HFFc6 (cell line): ENCODE measurements around the gene KHK. TPM values are rescaled to one million over a fixed set of nuclear protein-coding genes. Genes with fewer than 3 reads are reported as not detected.

Experiments
- DNase-seq: peaks from one replicate; pipeline ENCODE4 v3.0.0-alpha.2; 2018
- H3K27ac Mint-ChIP-seq: 2 replicates; pipeline ENCODE4 v1.8.0; 2020; ENCODE audit warnings: mild to moderate bottlenecking, mixed read lengths
- H3K27me3 Mint-ChIP-seq: 2 replicates; pipeline ENCODE4 v1.8.0; 2021; ENCODE audit warnings: mild to moderate bottlenecking, moderate library complexity, mixed read lengths; ENCODE audit not compliant: insufficient read depth
- H3K36me3 Mint-ChIP-seq: 2 replicates; pipeline ENCODE4 v1.8.0; 2021; ENCODE audit warnings: low read depth, mixed read lengths
- H3K4me1 Mint-ChIP-seq: 2 replicates; pipeline ENCODE4 v1.8.0; 2020; ENCODE audit warnings: low read depth, mixed read lengths
- H3K4me3 Mint-ChIP-seq: 2 replicates; pipeline ENCODE4 v1.8.0; 2020; ENCODE audit warnings: mild to moderate bottlenecking, moderate library complexity, mixed read lengths
- H3K9me3 Mint-ChIP-seq: 2 replicates; pipeline ENCODE4 v1.8.0; 2020; ENCODE audit warnings: mild to moderate bottlenecking, mixed read lengths
- CTCF ChIP-seq: fragments of 200-600 bp; sonication (generic); IDR thresholded peaks from 2 replicates; pipeline ENCODE4 v1.5.0; 2021; ENCODE audit warnings: antibody characterized with exemption, mild to moderate bottlenecking
- total RNA-seq, 6 experiments: library from RNA; stranded (reverse); fragmentation: NEBNext Ultra II Directional; extraction: Animal tissue kit (Norgen Biotek cat#: 25700); gene quantifications; 2 replicates in 1 of 6; 3 replicates in 5 of 6; pipeline ENCODE4 v1.2.3, GENCODE V29; 2021

The KHK gene
- total RNA-seq, 6 experiments from 2014 or later: 1.0 to 1.7 (median 1.6) TPM

DNA sequence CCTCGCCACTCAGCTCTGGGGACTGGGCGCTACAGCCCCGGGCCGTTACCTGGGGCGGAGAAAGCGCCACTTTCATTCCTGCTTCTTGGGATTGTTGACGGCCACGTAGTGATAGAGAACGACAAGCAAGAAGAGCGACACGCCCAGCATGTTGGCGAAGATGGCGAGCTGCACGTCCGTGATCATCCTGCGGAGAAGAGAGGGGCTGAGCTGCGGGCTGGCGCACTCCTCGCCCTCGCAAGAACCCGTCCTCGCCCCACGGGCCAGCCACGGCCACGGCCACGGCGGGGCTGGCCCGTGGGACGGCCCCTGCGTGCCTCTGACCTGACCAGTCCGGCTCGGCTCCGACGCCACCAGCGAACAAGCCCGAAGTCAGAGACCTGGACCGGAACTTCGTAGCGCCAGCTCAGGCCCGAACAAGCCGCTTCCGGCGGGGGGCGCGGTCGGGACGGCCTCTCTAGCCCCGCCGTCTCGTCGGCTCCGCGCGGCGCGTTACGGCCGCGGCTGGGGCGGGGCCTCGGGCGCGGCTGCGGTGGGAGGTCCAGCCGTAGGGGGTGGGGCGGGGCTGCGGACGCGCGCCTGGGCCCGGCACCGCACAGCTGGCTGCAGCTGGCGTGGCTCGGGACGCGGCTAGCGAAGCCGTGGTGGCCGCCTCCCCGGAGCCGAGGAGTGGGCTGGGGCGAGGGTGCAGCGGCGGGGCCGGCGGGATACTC, 15.1 kb upstream of the KHK start, which contains the start of gene OST4:
TSS of gene OST4 (minus strand) at position 378 of the 713 bp plus-strand sequence.
- no peaks in the 10 kb centered on the region for H3K9me3 Mint-ChIP-seq
- TF ChIP-seq CTCF: peak; percentile 33; the same call in 1 of the 2 replicates
- H3K27me3 Mint-ChIP-seq: peaks cover 2% of the 10 kb centered on the region; the same call in 1 of the 2 replicates
- peaks cover 50% of the 10 kb centered on the region for H3K4me1 Mint-ChIP-seq
- peaks cover 34% of the 10 kb centered on the region for H3K36me3 Mint-ChIP-seq
- peak within 1 kb of the TSS; percentile 99 for H3K4me3 Mint-ChIP-seq
- H3K27ac Mint-ChIP-seq: peak within 1 kb of the TSS; percentile 93
- DNase-seq: peak; percentile 92

- Mint-ChIP-seq H3K27ac (peak overlapping the region; percentile 81), H3K9me3 (no peaks in the 10 kb centered on the region), H3K27me3 (peaks cover 2% of the 10 kb centered on the region; the same call in 1 of the 2 replicates), H3K4me1 (peaks cover 58% of the 10 kb centered on the region), H3K36me3 (peaks cover 32% of the 10 kb centered on the region), H3K4me3 (peak overlapping the region; percentile 87)
- no peak for TF ChIP-seq CTCF
- no peak for DNase-seq
These were observed 14.4 kb upstream of the KHK start for GRCh38 chr2:27071990-27072830.

GRCh38 chr2:27072920-27073319, 13.7 kb upstream of the KHK start:
- peaks cover 2% of the 10 kb centered on the region; the same call in 1 of the 2 replicates for H3K27me3 Mint-ChIP-seq
- no peaks in the 10 kb centered on the region for H3K9me3 Mint-ChIP-seq
- peaks cover 27% of the 10 kb centered on the region for H3K36me3 Mint-ChIP-seq
- no peak for TF ChIP-seq CTCF
- H3K4me1 Mint-ChIP-seq: peaks cover 65% of the 10 kb centered on the region
- DNase-seq: no peak
- H3K4me3 Mint-ChIP-seq: peak overlapping the region; percentile 87; the same call in 1 of the 2 replicates
- H3K27ac Mint-ChIP-seq: peak overlapping the region; percentile 81; the same call in 1 of the 2 replicates

DNA sequence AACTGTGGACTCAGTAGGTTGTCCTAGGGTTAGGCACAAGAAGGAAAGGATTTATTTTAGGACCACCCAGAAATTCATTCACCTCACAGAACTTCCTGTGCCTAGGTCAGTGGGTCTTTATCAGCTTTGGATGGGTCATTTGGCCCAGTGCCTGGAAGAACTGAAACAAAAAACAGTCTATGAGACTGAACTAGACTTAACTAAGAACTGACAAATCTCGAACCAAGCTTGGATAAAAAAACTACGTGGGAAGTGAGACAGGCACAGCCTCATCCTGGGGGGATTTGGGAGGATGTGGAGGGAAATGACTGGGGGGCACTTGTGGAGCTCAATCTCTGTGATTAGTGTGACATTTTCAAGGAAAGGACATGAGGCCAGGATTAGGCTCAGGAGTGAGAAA, 12.8 kb upstream of the KHK start:
- DNase-seq: no peak

More for the DNA sequence above, 12.8 kb upstream of the KHK start:
- no peaks in the 10 kb centered on the region for H3K9me3 Mint-ChIP-seq
- peaks cover 2% of the 10 kb centered on the region; the same call in 1 of the 2 replicates for H3K27me3 Mint-ChIP-seq
- H3K36me3 Mint-ChIP-seq: peaks cover 24% of the 10 kb centered on the region
- H3K4me3 Mint-ChIP-seq: no peak overlapping the region
- no peak for TF ChIP-seq CTCF
- peak overlapping the region; percentile 22; the same call in 1 of the 2 replicates for H3K27ac Mint-ChIP-seq
- H3K4me1 Mint-ChIP-seq: peaks cover 67% of the 10 kb centered on the region
